ENCODE measurements around the gene KLK13.
A peak's percentile ranks its signal among the peaks of the same experiment; 100 is the strongest.

DNA sequence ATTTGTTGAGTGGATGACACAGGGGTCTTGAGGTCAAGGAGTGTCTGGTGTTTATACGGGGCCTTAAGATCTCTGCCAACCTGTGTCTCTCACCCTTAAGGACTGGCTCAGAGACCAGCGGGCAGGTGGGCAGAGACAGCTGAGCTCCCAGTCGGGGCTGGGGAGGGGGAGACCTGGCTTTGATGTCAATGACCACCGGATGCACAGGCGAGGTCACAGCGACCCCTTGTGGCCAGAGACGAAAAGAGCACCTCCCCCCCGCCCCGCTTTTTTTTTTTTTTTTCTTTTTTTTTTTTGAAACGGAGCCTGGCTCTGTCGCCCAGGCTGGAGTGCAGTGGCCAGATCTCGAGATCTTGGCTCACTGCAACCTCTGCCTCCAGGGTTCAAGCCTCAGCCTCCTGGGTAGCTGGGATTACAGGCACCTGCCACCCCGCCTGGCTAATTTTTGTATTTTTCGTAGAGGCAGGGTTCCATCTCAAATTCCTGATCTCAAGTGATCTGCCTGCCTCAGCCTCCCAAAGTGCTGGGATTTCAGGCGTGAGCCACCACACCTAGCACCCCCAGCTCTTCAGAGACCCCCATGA is 29.9 kb upstream of the KLK13 start:
- TF ChIP-seq, protein P1, sequence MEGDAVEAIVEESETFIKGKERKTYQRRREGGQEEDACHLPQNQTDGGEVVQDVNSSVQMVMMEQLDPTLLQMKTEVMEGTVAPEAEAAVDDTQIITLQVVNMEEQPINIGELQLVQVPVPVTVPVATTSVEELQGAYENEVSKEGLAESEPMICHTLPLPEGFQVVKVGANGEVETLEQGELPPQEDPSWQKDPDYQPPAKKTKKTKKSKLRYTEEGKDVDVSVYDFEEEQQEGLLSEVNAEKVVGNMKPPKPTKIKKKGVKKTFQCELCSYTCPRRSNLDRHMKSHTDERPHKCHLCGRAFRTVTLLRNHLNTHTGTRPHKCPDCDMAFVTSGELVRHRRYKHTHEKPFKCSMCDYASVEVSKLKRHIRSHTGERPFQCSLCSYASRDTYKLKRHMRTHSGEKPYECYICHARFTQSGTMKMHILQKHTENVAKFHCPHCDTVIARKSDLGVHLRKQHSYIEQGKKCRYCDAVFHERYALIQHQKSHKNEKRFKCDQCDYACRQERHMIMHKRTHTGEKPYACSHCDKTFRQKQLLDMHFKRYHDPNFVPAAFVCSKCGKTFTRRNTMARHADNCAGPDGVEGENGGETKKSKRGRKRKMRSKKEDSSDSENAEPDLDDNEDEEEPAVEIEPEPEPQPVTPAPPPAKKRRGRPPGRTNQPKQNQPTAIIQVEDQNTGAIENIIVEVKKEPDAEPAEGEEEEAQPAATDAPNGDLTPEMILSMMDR (IDR thresholded peaks at IDR 0.05) = peak; percentile 63 to 85 (median 80)
- TF ChIP-seq POLR2A (IDR thresholded peaks at IDR 0.05) (no peak), POLR2AphosphoS5 (IDR thresholded peaks at IDR 0.05) (no peak)
